ENCODE data around the gene SLC5A11.

The SLC5A11 gene

GRCh38 chr16:24929409-24929808 lies 83.6 kb downstream of the SLC5A11 start (continued):
- no peak for TF ChIP-seq CSRNP3 (CRISPR knock-in tag; IDR thresholded peaks at IDR 0.05)
- no peak for TF ChIP-seq ZNF565 (CRISPR knock-in tag; conservative IDR thresholded peaks at IDR 0.05; ENCODE audit: low read depth)

GRCh38 chr16:24930440-24930839 lies 84.7 kb downstream of the SLC5A11 start:
- no peak for TF ChIP-seq ISL1 (CRISPR knock-in tag; IDR thresholded peaks at IDR 0.05)
- TF ChIP-seq ZNF8 (CRISPR knock-in tag; IDR thresholded peaks at IDR 0.05) = no peak
- TF ChIP-seq BACH2 (CRISPR knock-in tag; IDR thresholded peaks at IDR 0.05; ENCODE audit: borderline replicate concordance) = no peak
- TF ChIP-seq TSHZ2 (CRISPR knock-in tag; IDR thresholded peaks at IDR 0.05) = no peak
- no peak for TF ChIP-seq GLIS3 (CRISPR knock-in tag; IDR thresholded peaks at IDR 0.05)
- TF ChIP-seq ESRRG (CRISPR knock-in tag; IDR thresholded peaks at IDR 0.05) = no peak
- TF ChIP-seq PPARA (CRISPR knock-in tag; IDR thresholded peaks at IDR 0.05; ENCODE audit: borderline replicate concordance) = no peak
- no peak for TF ChIP-seq ZFP30 (CRISPR knock-in tag; IDR thresholded peaks at IDR 0.05)
- TF ChIP-seq TOX (CRISPR knock-in tag; IDR thresholded peaks at IDR 0.05; ENCODE audit: borderline replicate concordance) = no peak
- TF ChIP-seq POU6F1 (CRISPR knock-in tag; IDR thresholded peaks at IDR 0.05; ENCODE audit: borderline replicate concordance, low read depth) = no peak
- TF ChIP-seq OSR1 (CRISPR knock-in tag; IDR thresholded peaks at IDR 0.05) = no peak
- TF ChIP-seq ARNTL (CRISPR knock-in tag; IDR thresholded peaks at IDR 0.05; ENCODE audit: borderline replicate concordance, low read depth) = no peak
- TF ChIP-seq ZNF565 (CRISPR knock-in tag; conservative IDR thresholded peaks at IDR 0.05; ENCODE audit: low read depth) = no peak
- no peak for TF ChIP-seq CSDC2 (CRISPR knock-in tag; IDR thresholded peaks at IDR 0.05)
- TF ChIP-seq CSRNP3 (CRISPR knock-in tag; IDR thresholded peaks at IDR 0.05) = no peak
- TF ChIP-seq CREB5 (CRISPR knock-in tag; IDR thresholded peaks at IDR 0.05; ENCODE audit: low read depth) = no peak
- no peak for TF ChIP-seq SNAI2 (CRISPR knock-in tag; IDR thresholded peaks at IDR 0.05)
- no peak for TF ChIP-seq ZFP3 (CRISPR knock-in tag; IDR thresholded peaks at IDR 0.05)
- no peak for ATAC-seq

GRCh38 chr16:24931091-24931490 lies 85.3 kb downstream of the SLC5A11 start:
- no peak for ATAC-seq
- TF ChIP-seq OSR1 (CRISPR knock-in tag; IDR thresholded peaks at IDR 0.05) (no peak), ZFP3 (CRISPR knock-in tag; IDR thresholded peaks at IDR 0.05) (no peak), ZNF565 (CRISPR knock-in tag; conservative IDR thresholded peaks at IDR 0.05; ENCODE audit: low read depth) (no peak), ZFP30 (CRISPR knock-in tag; IDR thresholded peaks at IDR 0.05) (no peak)

- no peak for TF ChIP-seq PPARA (CRISPR knock-in tag; IDR thresholded peaks at IDR 0.05; ENCODE audit: borderline replicate concordance)
- ATAC-seq = no peak
Measured at GRCh38 chr16:24935336-24935735, 89.6 kb downstream of the SLC5A11 start.

GRCh38 chr16:24936151-24936550 lies 90.4 kb downstream of the SLC5A11 start:
- no peak for ATAC-seq

More at GRCh38 chr16:24936151-24936550, 90.4 kb downstream of the SLC5A11 start:
- TF ChIP-seq ZNF8 (CRISPR knock-in tag; IDR thresholded peaks at IDR 0.05) = no peak
- TF ChIP-seq RARB (CRISPR knock-in tag; IDR thresholded peaks at IDR 0.05) = no peak
- TF ChIP-seq CSDC2 (CRISPR knock-in tag; IDR thresholded peaks at IDR 0.05) = no peak
- TF ChIP-seq ZNF70 (CRISPR knock-in tag; IDR thresholded peaks at IDR 0.05) = no peak
- TF ChIP-seq ZC3H10 (CRISPR knock-in tag; IDR thresholded peaks at IDR 0.05) = no peak
- TF ChIP-seq ESRRG (CRISPR knock-in tag; IDR thresholded peaks at IDR 0.05) = no peak
